ENCODE measurements around the gene TRPM2. TPM values are rescaled to one million over a fixed set of nuclear protein-coding genes. Genes with fewer than 3 reads are reported as not detected.

TRPM2 gene
- total and polyA plus RNA-seq, 2 of the 8 experiments (the other 6 are each of a cell fraction or from before 2014, with no cell fraction given), result 0.27 to 0.28 TPM

GRCh38 chr21:44335266-44336059 is 18.0 kb upstream of the TRPM2 start (continued):
- TF ChIP-seq HDAC6 (IDR thresholded peaks at IDR 0.05; ENCODE audit: low read depth, low read length), result no peak
- no peak for TF ChIP-seq TAF7 (optimal IDR thresholded peaks at IDR 0.05; ENCODE audit: borderline replicate concordance, low read depth, low read length)
- no peak for TF ChIP-seq CHD1 (IDR thresholded peaks at IDR 0.05; ENCODE audit: low read depth, low read length)
- no peak for TF ChIP-seq USF2 (IDR thresholded peaks at IDR 0.05; ENCODE audit: low read length)
- no peak for TF ChIP-seq CBX5 (IDR thresholded peaks at IDR 0.05; ENCODE audit: low read depth, low read length)

All from H1 (cell line).